Esophagus squamous epithelium (tissue), 5 donors: ENCODE data around the gene PTGER4. TPM values are rescaled to one million over a fixed set of nuclear protein-coding genes. Genes with fewer than 3 reads are reported as not detected.

Source experiments
- DNase-seq: peaks from one replicate; lab custom pipeline; 2025; lab: John Stamatoyannopoulos, UW
- H3K27ac ChIP-seq, 4 donors: fragments of 200-600 bp; sonication (generic); one replicate each; pipeline ENCODE4 v1.5.1; 2016 to 2019; ENCODE audit warnings: mild to moderate bottlenecking in 1 of 4
- H3K27me3 ChIP-seq, 4 donors: fragments of 200-600 bp; sonication (generic); 1 replicate in 3 of 4; 2 replicates in 1 of 4; pipeline versions ENCODE4 v1.5.1 to v1.6.0; 2017 to 2021; ENCODE audit warnings: antibody characterized with exemption in 1 of 4
- H3K36me3 ChIP-seq, 3 donors: fragments of 200-600 bp; sonication (generic); one replicate each; pipeline ENCODE4 v1.5.1; 2016 to 2019
- H3K4me1 ChIP-seq, 3 donors: fragments of 200-600 bp; sonication (generic); one replicate each; pipeline ENCODE4 v1.5.1; 2017 to 2019
- H3K4me3 ChIP-seq, 4 donors: fragments of 200-600 bp; sonication (generic); 1 replicate in 3 of 4; 2 replicates in 1 of 4; pipeline ENCODE4 v1.5.1; 2016 to 2019; ENCODE audit warnings: mild to moderate bottlenecking in 2 of 4, moderate library complexity in 1 of 4
- H3K9me3 ChIP-seq, 3 donors: fragments of 200-600 bp; sonication (generic); one replicate each; pipeline ENCODE4 v1.5.1; 2016 to 2019
- POLR2A ChIP-seq, 4 donors: fragments of 450-650 bp; IDR thresholded peaks; one replicate each; pipeline ENCODE4 v1.6.1; 2017; ENCODE audit warnings: antibody characterized with exemption in 4 of 4, mild to moderate bottlenecking in 4 of 4, moderate library complexity in 3 of 4
- WGBS, 2 donors: methylation state at CpG; one replicate each; pipeline ENCODE4 v1.1.5; 2018; 5-methylcytosine and 5-hydroxymethylcytosine counted together
- intact Hi-C: fragments of 100-400 bp; cut with DNase I; formaldehyde crosslinking; loops from one replicate; pipeline ENCODE4 v1.15.0; 2022
- total RNA-seq, 4 donors: library from RNA; depleted of rRNA; stranded (reverse); fragments of >200 nt; gene quantifications; one replicate each; pipeline ENCODE4 v1.1.0, GENCODE V29; 2016
- TF ChIP-seq, protein P1 (sequence below), 6 experiments: fragments of 450-650 bp in 4 of 6; fragments of 200-600 bp in 2 of 6; sonication (generic) in 2 of 6; IDR thresholded peaks; one replicate each; pipeline ENCODE4 v1.5.1; 2016 to 2019; ENCODE audit warnings: antibody characterized with exemption in 6 of 6, mild to moderate bottlenecking in 4 of 6, moderate library complexity in 4 of 6
- donor health status: DM: yes; HTN: yes; CAD: no.

PTGER4 gene
- total RNA-seq, 4 donors from 2014 or later = 7.1 to 21.9 (median 11.6) TPM

DNA sequence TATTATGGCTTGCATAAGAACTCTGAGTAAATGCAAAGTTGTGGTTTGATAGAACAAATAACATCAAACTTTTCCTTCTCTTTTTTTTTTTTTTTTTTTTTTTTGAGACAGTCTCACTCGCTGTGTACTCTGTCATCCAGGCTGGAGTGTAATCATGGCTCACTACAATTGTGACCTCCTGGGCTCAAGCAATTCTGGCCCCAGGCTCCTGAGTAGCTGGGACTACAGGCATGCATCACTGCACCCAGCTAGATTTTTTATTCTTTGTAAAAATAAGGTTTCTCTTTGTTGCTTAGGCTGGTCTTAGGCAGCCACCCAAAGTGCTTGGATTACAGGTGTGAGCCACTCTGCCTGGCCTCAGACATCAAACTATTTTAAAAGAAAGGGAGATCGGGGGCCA, 19.0 kb upstream of the PTGER4 start:
- Histone ChIP-seq H3K27ac (no peak overlapping the region), H3K27me3 (no peaks in the 10 kb centered on the region), H3K4me3 (no peak overlapping the region), H3K36me3 (no peaks in the 10 kb centered on the region), H3K9me3 (no peaks in the 10 kb centered on the region), H3K4me1 (no peaks in the 10 kb centered on the region)
- TF ChIP-seq POLR2A (IDR thresholded peaks at IDR 0.05) = no peak
- TF ChIP-seq, protein P1, sequence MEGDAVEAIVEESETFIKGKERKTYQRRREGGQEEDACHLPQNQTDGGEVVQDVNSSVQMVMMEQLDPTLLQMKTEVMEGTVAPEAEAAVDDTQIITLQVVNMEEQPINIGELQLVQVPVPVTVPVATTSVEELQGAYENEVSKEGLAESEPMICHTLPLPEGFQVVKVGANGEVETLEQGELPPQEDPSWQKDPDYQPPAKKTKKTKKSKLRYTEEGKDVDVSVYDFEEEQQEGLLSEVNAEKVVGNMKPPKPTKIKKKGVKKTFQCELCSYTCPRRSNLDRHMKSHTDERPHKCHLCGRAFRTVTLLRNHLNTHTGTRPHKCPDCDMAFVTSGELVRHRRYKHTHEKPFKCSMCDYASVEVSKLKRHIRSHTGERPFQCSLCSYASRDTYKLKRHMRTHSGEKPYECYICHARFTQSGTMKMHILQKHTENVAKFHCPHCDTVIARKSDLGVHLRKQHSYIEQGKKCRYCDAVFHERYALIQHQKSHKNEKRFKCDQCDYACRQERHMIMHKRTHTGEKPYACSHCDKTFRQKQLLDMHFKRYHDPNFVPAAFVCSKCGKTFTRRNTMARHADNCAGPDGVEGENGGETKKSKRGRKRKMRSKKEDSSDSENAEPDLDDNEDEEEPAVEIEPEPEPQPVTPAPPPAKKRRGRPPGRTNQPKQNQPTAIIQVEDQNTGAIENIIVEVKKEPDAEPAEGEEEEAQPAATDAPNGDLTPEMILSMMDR (IDR thresholded peaks at IDR 0.05) = no peak
- DNase-seq = no peak
- 59 to 61% methylated on average over 2 of the region's 2 CpGs for WGBS, 2 donors
- intact Hi-C loops = no loop called here

DNA sequence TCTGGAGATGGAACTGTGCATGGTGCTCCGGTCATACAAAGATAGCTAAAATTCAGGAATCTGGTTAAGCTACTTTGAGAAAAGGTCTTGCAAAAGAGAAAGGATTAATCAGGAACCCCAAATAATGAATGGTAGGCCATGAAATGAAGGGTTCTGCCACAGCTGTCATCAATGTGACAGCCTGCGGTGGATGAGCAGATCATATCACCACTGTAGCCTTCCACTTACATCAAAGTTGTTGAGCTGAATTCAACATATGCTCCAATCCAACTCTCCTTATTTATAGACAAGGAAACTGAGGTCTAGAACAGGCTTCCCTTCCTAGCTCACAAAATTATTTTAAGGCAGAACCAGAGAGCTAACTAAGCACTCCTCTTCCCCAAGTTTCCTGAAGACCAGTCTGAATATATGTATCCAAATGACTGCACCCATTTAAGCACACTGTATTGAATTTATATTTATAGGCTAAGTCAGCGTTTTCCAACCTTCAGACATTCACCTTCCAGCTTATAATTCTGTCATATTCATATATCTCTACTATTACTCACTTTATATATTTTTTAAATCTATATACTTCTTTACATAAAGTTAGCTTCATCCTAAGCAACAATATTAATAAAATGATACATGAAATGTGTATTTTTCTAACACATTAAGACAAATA, 13.9 kb upstream of the PTGER4 start:
- intact Hi-C loops = no loop called here
- Histone ChIP-seq H3K27ac (no peak overlapping the region), H3K4me3 (no peak overlapping the region), H3K36me3 (no peaks in the 10 kb centered on the region), H3K4me1 (peaks cover 0 to 13% (median 0%) of the 10 kb centered on the region in 3 donors), H3K27me3 (peaks cover 0 to 3% (median 0%) of the 10 kb centered on the region in 4 donors), H3K9me3 (no peaks in the 10 kb centered on the region)
- 77 to 91% methylated on average over 3 of the region's 3 CpGs for WGBS, 2 donors
- no peak for DNase-seq
- TF ChIP-seq, protein P1 (IDR thresholded peaks at IDR 0.05) = no peak
- TF ChIP-seq POLR2A (IDR thresholded peaks at IDR 0.05) = no peak

DNA sequence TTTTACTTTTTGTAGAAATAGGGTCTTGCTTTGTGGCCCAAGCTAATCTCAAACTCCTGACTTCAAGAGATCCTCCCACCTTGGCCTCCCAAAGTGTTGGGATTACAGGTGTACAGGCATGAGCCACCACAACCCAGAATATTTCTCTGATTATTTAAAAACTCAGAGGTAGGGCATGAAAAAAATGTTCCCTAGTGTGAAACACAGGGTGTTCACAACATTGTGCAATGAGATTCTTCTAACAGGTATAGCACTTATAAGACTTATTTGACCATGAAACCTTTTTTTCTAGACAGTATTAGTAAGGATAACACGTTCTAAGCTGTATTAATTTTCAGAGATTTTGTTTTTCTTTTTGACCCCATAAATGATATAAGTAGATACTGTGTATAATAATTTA, 13.1 kb upstream of the PTGER4 start:
- H3K9me3 ChIP-seq = no peaks in the 10 kb centered on the region
- no peaks in the 10 kb centered on the region for H3K36me3 ChIP-seq
- no peak overlapping the region for H3K27ac ChIP-seq
- intact Hi-C loops = no loop called here
- H3K4me3 ChIP-seq = no peak overlapping the region
- TF ChIP-seq POLR2A (IDR thresholded peaks at IDR 0.05) = no peak
- TF ChIP-seq, protein P1 (IDR thresholded peaks at IDR 0.05) = no peak
- peaks cover 0 to 13% (median 0%) of the 10 kb centered on the region in 3 donors for H3K4me1 ChIP-seq
- WGBS, 2 donors = 41 to 70% methylated on average over 1 of the region's 1 CpG
- H3K27me3 ChIP-seq = peaks cover 0 to 3% (median 0%) of the 10 kb centered on the region in 4 donors
- DNase-seq = no peak

DNA sequence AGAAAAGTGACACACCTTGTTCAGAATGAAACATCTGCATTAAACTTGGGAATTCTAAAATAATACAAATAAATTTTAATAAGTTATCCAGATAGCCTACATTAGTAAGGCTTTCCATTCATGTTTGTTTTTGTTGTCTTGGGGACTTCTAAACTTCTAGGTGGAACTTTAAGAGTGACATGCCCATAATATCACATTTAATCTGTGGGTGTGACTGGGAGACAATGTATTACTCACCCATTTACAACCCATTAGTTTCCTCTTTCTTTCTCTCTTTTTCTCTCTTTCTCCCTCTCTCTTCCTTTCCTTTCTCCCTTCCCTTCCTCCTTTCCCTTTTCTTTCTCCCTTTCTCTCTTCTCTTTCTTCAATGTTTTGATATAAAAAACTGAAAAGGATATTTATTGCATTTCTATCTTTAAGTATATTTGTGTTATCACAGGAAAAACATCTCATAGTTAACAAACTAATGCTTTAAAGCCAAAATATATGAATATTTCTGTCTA, 12.5 kb upstream of the PTGER4 start:
- no peak for DNase-seq
- Histone ChIP-seq H3K27me3 (peaks cover 0 to 3% (median 0%) of the 10 kb centered on the region in 4 donors), H3K27ac (no peak overlapping the region), H3K9me3 (no peaks in the 10 kb centered on the region), H3K4me1 (peaks cover 0 to 13% (median 0%) of the 10 kb centered on the region in 3 donors), H3K36me3 (no peaks in the 10 kb centered on the region), H3K4me3 (no peak overlapping the region)
- intact Hi-C loops = no loop called here
- TF ChIP-seq, protein P1 (IDR thresholded peaks at IDR 0.05) = no peak
- TF ChIP-seq POLR2A (IDR thresholded peaks at IDR 0.05) = no peak

DNA sequence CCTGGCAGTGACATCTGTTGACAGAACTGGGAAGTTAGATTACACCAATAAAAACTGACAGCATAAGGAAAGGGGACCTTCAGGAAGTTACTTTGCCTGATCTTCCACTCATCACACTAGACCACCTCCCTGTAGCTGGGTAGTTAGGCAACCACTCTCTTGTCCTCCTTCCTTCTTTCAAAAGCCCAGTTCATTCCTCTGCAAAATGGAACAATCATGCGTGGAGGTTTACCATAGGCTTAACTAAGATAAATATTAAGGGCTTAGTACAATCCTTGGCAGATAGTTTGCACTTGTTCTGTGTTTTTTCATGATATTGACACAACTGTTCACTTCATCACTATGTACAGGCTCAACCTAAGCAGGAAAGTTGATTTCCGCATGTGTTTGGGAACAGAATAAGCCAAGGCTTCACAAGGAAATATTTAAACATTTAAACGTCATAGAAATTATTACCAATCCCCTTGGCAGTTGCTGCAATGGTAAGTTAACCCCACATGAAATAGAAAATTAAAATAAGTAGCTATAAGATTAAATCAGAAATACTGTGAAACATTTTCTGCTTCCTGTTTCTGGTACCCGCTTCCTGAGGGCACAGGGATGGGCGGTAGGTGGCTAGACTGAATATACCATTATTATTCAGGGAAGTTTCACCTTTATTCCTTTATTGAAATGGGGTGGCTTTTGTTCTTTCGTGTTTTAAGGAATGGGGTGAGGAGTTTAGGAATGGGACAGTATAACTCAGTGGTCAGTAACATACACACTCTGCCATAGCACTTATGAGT, 9.9 kb upstream of the PTGER4 start:
- Histone ChIP-seq H3K4me3 (no peak overlapping the region), H3K27ac (no peak overlapping the region), H3K9me3 (no peaks in the 10 kb centered on the region), H3K27me3 (peaks cover 0 to 3% (median 0%) of the 10 kb centered on the region in 4 donors), H3K36me3 (no peaks in the 10 kb centered on the region), H3K4me1 (peaks cover 0 to 20% (median 0%) of the 10 kb centered on the region in 3 donors)
- TF ChIP-seq, protein P1 (IDR thresholded peaks at IDR 0.05) = no peak
- no peak for TF ChIP-seq POLR2A (IDR thresholded peaks at IDR 0.05)
- intact Hi-C loops = no loop called here
- no peak for DNase-seq
- WGBS, 2 donors = 51 to 52% methylated on average over 6 of the region's 6 CpGs
